Measurements from ENCODE around the gene IL18RAP.

The IL18RAP gene

DNA sequence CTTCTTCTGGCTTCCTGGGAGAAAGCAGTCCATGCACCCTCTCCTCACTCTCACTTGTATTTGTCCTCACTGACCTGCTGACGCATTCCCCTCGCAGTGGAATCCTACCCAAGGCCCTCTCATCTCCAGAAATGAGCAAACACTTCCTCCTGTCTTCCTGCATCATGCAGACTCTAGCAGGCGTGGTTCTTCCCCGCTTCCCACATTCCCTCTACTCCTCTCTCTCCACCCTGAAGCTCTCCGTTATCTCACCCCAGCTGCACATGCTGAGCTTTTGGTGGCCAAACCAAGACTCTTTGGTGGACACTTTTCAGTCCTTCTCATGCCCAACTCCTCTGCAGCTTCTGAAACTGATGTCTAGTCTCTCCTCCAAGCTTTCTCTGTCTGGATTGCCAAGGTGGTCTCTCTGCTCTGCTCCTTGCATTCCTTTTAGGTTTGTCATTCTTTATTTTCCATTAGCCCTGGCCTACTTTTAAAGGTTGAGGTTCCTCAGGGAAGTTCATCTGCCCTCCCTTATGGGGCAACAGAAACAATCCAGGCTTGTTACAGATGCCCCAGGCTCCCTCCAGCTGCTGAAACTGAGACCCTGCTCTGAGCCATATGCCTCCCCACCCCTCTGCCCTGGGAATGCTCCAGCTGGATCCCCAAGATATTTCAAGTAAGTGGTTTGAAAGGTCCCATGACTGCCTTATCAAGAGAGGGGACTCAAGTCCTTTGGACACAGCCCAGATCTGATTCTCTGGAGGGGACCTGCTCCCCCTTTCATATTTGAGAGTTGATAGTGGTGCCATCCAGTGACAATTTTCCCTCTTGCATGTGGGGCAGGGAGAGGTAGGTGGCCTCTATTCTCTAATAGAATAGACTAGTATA lies 835 bp upstream of the IL18RAP start:
- DNase-seq (ENCODE audit: extremely low read depth in 1 of 2, low read depth in 1 of 2): no peak

DNA sequence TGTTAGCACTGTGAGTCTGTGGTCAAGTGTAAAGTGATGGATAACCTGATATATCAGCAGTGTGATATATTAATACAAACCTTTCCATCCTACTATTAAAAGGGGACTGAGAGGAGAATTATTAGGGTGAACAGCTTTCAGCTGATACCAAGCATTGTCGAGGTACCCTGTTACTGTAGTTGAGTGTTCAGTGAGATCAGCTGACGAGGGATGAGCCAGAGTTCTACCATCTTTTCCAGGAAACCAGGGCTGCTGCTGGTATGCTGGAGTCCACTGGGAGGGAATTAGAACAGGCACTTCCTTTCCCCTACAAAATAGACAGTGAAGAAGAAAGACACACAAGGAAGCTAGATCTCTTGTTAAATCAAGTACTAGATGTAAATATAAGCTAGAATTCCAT lies 408 bp downstream of the IL18RAP start:
- no peak for DNase-seq (ENCODE audit: extremely low read depth in 1 of 2, low read depth in 1 of 2)

DNA sequence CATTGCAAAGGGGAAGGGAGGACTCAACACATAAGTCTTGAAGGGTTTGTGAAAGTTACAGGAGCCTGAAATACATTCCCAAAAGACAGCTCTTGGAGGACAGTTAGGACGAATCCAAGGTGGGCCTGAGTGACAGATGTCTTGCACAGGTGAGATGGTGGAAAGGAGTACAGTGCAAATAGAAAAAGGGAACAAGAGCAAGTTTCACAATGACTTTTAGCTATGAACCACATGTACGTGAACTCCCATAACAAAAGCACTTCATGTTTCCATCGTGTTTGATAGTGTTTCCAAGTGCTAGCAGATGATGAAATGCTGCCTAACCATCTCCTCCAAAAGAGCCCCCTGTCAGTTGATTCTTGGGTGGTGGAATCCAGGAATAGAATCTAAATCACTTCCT lies 1.8 kb downstream of the IL18RAP start:
- no peak for DNase-seq (ENCODE audit: extremely low read depth in 1 of 2, low read depth in 1 of 2)

DNA sequence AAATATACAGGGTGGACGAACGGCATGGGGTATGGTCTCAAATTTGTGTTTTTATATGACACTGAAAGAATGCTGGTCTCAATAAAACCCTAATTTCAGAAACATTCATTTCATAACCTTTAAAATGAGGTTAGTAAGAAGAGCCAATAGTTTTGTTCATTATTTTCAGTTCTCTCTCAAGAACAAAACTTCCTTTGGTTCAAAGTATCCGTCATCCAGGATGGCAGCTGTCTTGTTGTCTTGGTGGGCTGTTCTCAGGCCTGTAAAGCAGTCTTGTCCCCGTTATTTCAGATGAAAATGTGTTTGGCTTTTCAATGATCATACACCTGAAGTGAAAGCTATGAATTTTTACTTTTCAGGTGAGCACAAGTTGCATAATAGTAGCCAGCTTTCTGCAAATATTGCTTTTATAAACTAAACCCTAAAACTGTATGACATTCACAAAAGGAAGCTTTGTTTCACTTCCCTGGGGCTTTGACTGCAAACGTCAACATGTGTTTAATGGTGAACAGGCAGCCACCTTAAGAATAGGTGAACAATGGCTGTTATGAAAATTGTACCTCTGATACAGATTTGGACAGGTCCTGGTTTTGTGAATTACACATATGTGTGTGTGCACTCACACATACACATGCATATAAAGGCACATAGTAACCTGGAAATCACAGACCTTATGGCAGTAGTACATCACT lies 2.6 kb downstream of the IL18RAP start:
- no peak for DNase-seq (ENCODE audit: extremely low read depth in 1 of 2, low read depth in 1 of 2)

DNA sequence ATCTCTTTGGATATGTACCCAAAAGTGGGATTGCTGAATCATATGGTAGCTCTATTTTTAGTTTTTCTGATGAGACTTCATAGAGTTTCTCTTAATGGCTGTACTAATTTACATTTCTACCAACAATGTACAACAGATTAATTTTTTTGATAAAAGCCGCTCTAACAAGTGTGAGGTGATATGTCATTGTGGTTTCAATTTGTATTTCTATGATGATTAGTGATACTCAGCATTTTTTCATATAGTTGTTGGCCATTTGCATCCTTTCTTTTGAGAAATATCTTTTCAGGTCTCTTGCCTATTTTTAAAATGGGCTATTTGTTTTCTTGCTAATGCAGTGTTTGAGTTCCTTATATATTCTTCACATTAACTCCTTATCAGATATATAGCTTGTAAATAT lies 4.3 kb downstream of the IL18RAP start:
- DNase-seq (ENCODE audit: extremely low read depth in 1 of 2, low read depth in 1 of 2): no peak

DNA sequence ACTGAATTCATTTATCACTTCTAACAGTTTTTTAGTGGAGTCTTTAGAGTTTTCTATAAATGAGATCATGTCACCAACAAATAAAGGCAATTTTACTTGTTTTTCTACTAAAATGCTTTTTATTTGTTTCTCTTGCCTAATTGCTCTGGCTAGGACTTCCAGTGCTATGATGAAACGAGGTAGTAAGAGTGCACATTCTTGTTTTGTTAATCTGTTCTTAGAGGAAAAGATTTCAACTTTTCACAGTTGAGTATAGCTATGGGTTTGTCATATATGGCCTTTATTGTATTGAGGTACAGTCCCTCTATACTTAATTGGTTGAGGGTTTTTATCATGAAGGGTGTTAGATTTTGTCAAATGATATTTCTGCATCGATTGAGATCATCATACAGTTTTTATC lies 5.6 kb downstream of the IL18RAP start:
- no peak for DNase-seq (ENCODE audit: extremely low read depth in 1 of 2, low read depth in 1 of 2)

DNA sequence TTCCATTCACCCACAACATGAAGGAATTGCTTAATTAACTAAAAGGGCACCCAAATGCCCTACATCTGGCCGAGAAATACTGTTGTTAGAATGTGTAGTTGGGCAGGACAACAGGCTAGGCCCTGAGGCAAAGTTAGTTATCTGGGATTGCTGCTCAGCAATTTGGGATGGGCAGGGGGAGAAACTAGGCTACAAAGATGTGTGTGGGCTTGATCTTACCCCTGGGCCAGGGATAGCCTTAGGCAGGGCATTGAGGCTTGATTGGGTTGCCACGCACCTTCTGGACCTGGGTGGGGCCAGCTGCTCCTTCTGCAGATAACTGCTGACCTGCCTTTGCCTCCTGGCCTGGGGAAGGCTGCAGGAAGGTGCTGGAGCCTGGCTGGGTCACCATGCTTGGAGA lies 9.4 kb downstream of the IL18RAP start:
- DNase-seq (ENCODE audit: extremely low read depth in 1 of 2, low read depth in 1 of 2): no peak

DNA sequence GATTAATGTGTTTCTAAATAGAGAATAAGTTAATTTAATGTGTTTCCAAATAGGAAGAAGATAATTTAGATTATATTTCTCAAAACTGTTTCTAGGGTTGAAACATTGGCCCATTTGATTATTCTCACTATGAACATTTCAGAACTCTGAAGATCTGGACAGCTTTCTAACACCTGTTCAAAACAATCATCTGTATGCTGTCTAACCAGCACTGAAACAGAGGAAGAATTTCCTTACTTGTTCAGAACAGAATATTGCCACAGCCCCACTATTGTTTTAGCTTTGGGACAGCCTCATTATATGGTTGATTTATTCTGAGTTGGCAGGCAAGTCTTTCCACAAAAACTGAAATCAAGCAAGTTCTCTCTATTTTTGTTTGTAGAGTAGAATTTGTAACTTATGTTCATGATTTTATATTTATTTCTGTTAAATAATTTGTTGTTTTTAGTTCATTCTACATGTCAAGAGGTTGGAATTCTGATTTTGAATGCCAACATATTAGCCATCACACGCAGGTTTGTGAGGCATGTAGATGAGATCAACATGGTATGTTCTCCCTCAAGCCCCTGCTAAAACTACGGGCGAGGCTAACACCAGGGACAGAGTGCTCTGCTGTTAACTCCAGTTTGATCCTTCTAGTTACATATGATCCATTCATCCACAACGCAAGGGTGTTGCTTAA lies 11.2 kb downstream of the IL18RAP start:
- DNase-seq (ENCODE audit: extremely low read depth in 1 of 2, low read depth in 1 of 2): no peak

DNA sequence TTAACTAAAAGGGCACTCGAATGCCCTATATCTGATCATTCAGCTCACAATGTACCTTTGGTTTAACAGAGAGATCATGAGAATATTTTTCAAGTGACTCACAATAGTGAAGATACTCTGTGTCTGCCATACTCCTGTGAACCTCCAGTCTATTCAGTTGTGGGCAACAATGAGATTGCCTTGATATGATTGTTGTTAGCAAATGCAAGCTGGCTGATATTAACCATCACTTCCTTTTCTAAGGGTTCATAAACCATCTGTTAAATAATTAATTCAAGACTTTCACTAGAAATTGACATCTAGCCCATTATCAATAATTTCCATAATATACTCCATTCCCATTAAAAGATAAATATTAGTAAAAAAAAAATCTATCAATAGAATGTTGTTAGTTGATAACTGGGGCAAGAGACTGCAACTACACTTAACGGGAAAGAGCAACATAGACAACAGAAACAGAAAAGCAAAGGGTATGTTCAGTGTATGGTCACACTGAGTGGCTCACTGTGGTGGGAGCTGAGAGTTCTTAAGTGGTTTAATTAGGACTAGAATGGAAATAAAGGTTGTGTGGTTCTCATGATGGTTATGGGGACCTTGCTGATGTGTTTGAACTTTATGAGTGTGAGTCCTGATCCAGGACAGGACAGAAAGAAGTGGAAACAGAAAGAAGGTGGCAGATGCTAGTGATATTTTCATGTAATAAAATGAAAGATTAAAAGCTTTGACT lies 11.9 kb downstream of the IL18RAP start:
- DNase-seq (ENCODE audit: extremely low read depth in 1 of 2, low read depth in 1 of 2): no peak

DNA sequence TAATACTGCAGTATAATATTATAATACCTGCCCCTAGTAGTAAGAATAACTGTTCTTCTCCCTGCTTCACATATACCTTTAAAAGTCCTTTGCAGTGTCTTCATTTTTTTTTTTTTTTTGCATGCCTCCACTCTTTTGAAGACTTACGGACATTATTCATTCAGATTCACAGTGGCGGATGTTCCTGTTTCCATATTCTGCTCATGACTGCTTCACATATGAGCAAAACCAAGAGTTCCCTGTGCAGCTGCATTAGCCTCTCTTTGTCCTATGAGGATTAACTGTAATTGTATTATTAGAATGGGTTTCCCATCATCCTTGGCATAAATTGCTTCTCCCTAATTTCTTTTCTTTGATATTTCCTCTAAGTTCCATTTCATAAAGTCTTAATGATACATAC lies 12.8 kb downstream of the IL18RAP start:
- DNase-seq (ENCODE audit: extremely low read depth in 1 of 2, low read depth in 1 of 2): no peak

DNA sequence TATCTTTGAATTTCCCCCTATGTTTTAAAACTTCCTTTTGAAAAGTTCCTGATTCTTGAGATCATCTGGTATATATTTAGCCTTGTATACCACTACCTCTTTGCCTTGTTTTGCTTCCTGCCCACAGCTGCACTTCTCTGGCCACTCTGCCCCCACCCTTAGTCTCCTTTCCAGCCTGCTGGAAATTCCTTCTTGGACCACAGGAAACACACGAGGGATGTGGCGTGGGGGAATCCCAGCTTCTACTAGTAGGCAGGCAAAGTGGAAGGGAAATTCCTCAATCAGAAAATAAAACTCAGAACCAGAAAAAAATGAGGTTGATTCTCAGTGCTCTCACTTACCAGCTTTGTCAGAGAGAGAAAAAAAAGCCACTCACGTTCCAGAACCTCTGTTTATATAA lies 13.4 kb downstream of the IL18RAP start:
- DNase-seq (ENCODE audit: extremely low read depth in 1 of 2, low read depth in 1 of 2): no peak

DNA sequence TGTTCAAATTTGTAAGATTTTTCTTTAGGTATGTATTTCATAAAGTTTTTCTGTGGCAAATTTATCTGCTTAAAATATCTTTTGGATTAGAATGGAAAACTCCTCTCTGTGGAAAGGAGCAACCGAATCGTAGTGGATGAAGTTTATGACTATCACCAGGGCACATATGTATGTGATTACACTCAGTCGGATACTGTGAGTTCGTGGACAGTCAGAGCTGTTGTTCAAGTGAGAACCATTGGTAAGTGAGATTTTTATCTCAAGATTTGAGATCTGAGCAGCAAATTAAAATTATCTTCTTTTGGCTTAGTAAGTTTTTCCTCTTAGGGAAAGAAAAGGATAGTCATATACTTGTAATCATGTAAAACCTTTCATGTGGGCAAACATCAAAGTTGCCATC lies 14.2 kb downstream of the IL18RAP start:
- DNase-seq (ENCODE audit: extremely low read depth in 1 of 2, low read depth in 1 of 2): no peak

DNA sequence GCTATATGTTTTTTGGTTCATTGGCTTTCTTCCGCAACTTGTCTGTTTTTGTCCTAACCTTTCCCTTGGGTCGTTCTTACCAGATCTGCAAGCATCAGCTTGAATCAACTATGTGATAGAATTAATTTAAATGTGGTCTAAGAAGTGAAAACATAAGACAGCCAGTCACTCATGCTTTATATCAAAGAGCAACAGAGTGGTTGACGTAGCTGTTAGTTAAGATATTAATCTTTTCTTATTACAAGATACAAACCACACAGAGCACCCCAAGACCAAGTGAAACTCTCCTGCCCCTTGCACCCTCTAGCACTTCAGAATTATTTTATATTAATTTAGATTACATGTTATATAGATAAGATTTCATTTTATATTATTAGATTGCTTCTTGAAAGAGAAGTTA lies 15.2 kb downstream of the IL18RAP start:
- DNase-seq (ENCODE audit: extremely low read depth in 1 of 2, low read depth in 1 of 2): no peak

DNA sequence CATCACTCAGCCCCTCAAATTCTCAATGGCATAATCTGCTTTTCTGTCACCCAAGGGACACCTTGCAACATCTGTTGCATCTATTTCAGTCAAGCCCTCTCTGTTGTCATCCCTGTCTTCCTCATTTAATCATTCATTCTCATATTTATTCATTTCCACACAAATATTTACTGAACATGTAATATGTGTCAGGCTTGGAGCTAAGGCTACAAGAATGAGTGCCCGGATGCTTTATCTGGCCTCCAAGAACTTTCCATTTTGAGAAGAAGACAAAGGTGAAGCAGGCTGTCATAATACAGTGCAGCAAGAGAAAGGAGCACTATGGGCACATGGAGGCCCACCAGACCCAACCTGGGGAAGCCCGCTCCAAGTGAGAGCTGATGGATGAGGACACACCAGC lies 15.6 kb downstream of the IL18RAP start:
- no peak for DNase-seq (ENCODE audit: extremely low read depth in 1 of 2, low read depth in 1 of 2)

DNA sequence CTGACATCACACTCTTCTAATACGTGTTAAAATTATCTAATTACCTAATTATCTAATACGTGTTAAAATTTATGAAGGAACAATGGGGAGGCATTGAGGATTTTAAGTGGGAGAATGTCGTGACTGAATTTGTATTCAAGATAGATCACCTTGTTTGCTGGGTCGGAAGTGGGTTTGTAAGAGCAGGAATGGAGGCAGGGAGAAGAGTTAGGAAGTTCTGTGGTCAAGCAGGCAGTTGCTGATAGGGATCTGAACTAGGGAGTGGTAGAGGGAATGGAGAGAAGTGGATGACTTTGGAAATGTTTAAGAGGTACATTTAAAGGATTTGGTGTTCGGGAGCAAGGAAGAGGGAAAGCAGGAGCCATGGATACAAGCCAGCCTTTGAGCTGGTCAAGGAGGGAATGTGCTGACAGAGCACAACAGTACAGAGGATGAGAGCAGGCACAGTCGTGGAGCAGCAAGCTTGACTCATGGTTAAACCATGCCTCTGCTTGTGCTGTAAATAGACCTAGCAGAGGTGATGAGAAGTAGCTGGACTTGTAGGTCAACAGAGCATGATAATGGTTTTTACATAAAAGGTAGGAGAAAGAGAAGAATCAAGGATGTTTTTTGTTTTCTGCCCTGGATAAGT lies 16.2 kb downstream of the IL18RAP start:
- no peak for DNase-seq (ENCODE audit: extremely low read depth in 1 of 2, low read depth in 1 of 2)

DNA sequence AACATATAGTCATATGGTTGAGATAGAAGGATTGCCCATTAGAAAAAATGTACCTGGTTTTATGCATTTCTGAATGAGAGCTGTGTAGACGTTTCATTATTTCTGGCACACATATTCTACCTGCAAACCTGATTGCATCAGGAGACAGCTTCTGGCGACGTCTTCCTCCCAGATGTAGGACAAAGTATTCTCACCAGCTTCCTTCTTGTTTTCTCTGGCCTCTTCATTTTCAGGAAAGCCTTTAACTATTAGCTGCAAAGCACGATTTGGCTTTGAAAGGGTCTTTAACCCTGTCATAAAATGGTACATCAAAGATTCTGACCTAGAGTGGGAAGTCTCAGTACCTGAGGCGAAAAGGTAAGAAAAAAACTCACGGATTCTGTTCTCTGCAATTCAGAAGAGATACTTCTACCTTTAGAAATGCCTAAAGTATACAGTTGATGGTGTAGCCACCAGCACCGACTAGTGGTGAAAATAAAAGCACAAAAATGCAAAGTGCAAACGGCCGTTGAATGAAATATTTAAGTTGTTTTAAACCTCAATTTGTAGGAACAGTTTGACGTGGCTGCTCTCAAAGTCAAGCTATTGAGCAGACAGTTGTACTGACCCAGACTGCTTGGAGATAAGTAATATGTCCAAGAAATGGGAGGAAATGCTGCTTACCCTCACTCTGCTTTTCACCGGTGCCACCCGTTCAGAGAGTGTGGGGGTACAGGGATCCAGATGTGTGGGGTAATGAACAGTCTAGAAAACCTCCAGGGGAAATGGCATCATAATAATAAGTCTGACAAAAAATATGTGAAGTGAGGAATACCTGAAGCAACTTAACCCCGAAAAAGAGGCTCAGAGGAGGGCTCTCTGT lies 20.2 kb downstream of the IL18RAP start:
- DNase-seq (ENCODE audit: extremely low read depth in 1 of 2, low read depth in 1 of 2): peak in 1 of 2 donors; percentile 8

DNA sequence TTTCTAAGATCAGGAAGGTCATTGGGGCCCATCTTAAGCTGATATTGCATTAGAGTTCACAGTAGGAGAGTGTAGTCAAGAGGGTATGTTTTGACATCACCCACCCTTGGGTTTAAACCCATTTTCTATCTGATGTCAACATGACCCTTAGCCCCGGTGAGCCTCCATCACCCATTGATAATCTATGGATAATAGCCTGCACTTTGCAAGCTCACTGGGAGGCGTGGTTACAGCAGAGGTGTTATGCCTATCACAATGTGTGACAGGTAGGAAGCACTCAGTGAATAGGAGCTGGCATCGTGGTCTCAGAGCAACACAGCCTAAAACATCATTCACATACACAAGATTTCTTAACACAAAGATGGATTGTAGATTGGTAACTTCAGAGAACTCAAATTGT lies 21.3 kb downstream of the IL18RAP start:
- no peak for DNase-seq (ENCODE audit: extremely low read depth in 1 of 2, low read depth in 1 of 2)

DNA sequence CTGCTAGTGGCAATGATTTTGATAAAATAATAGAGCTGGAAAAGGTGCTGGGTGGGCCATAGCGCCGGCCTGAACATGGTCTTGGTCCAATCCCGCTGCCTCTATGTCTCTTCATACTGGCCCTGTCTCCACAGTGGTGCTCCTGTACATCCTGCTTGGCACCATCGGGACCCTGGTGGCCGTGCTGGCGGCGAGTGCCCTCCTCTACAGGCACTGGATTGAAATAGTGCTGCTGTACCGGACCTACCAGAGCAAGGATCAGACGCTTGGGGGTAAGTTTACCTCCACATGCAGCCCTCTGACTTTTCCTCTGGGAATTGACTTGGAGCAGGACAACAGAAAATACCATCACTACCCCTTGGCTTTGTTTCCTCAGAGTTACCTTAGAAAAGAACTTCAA lies 24.0 kb downstream of the IL18RAP start:
- no peak for DNase-seq (ENCODE audit: extremely low read depth in 1 of 2, low read depth in 1 of 2)

DNA sequence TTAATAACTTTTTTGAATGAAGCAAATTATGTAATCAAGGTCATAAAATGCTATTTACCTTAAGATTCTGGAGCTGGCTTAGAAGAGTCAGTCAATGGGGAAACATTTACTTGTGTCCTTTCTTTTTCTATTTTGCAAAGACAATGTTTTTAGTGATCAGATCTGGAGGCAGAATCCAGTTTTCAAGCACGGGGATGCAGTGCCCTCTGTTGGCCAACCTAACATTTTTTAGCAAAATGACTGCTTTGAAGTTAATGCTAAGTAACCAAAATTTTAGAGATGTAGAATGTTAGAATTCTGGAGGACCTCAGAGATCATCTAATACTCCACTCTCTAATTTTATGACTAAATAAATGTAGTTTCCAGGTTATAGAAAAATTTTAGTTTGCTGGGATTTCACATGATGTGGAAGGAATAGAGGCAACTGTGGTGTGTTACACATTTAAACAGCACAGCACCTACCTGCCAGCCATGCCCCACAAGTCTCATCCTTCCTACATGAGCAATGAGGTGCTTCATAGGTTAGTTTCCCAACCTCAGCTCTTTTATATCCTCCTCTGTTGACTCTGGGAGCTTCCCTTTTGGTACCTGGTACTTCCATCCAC lies 26.5 kb downstream of the IL18RAP start:
- DNase-seq (ENCODE audit: extremely low read depth in 1 of 2, low read depth in 1 of 2): peak; percentile 20 to 40
